ENCODE data around the gene STARD3. TPM values are rescaled to one million over a fixed set of nuclear protein-coding genes. Genes with fewer than 3 reads are reported as not detected.

The STARD3 gene
- total and polyA plus RNA-seq, 9 of the 15 experiments (the other 6 are each of a cell fraction or from before 2014, with no cell fraction given): 0.63 to 87.0 (median 46.0) TPM

- TF ChIP-seq, protein P1, sequence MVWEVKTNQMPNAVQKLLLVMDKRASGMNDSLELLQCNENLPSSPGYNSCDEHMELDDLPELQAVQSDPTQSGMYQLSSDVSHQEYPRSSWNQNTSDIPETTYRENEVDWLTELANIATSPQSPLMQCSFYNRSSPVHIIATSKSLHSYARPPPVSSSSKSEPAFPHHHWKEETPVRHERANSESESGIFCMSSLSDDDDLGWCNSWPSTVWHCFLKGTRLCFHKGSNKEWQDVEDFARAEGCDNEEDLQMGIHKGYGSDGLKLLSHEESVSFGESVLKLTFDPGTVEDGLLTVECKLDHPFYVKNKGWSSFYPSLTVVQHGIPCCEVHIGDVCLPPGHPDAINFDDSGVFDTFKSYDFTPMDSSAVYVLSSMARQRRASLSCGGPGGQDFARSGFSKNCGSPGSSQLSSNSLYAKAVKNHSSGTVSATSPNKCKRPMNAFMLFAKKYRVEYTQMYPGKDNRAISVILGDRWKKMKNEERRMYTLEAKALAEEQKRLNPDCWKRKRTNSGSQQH (CRISPR knock-in tag; IDR thresholded peaks at IDR 0.05): peak; percentile 74
- no peak for TF ChIP-seq ZNF133 (CRISPR knock-in tag; IDR thresholded peaks at IDR 0.05)
- TF ChIP-seq ZNF143 (CRISPR knock-in tag; IDR thresholded peaks at IDR 0.05): no peak
- TF ChIP-seq, protein P2, sequence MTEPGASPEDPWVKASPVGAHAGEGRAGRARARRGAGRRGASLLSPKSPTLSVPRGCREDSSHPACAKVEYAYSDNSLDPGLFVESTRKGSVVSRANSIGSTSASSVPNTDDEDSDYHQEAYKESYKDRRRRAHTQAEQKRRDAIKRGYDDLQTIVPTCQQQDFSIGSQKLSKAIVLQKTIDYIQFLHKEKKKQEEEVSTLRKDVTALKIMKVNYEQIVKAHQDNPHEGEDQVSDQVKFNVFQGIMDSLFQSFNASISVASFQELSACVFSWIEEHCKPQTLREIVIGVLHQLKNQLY (CRISPR knock-in tag; conservative IDR thresholded peaks at IDR 0.05): no peak
- peak; percentile 83 for TF ChIP-seq FUS (optimal IDR thresholded peaks at IDR 0.05; ENCODE audit: low read depth, low read length)
- no peak for TF ChIP-seq ZNF75A (CRISPR knock-in tag; IDR thresholded peaks at IDR 0.05)
- TF ChIP-seq ZNF780A (CRISPR knock-in tag; IDR thresholded peaks at IDR 0.05): no peak
- no peak for TF ChIP-seq CBX8 (IDR thresholded peaks at IDR 0.05; ENCODE audit: borderline replicate concordance, extremely low read depth, low read depth, low read length, poor library complexity, severe bottlenecking)
- no peak for TF ChIP-seq NCOA1 (IDR thresholded peaks at IDR 0.05; ENCODE audit: low read depth)
- TF ChIP-seq ZNF212 (CRISPR knock-in tag; IDR thresholded peaks at IDR 0.05): no peak
- peak; percentile 62; the same call in 1 of the 2 replicates for TF ChIP-seq PHF8 (IDR thresholded peaks at IDR 0.05; ENCODE audit: borderline replicate concordance, low read length)
- TF ChIP-seq ZNF77 (CRISPR knock-in tag; IDR thresholded peaks at IDR 0.05): no peak
- TF ChIP-seq NFIC (IDR thresholded peaks at IDR 0.05): peak; percentile 77
- TF ChIP-seq EZH2 (IDR thresholded peaks at IDR 0.05; ENCODE audit: borderline replicate concordance, low read depth, low read length): no peak
- TF ChIP-seq FOXJ3 (CRISPR knock-in tag; IDR thresholded peaks at IDR 0.05): no peak
- TF ChIP-seq NFE2 (IDR thresholded peaks at IDR 0.05; ENCODE audit: low read depth): no peak
- peak in 1 of 2 experiments; percentile 71; a peak in 2 of 3 replicates for TF ChIP-seq CBX3 (IDR thresholded peaks at IDR 0.05; ENCODE audit: borderline replicate concordance in 1 of 2, low read length in 2 of 2)
- no peak for TF ChIP-seq NFYB (IDR thresholded peaks at IDR 0.05; ENCODE audit: extremely low read depth, insufficient read length)
- no peak for TF ChIP-seq NEUROD1 (IDR thresholded peaks at IDR 0.05; ENCODE audit: borderline replicate concordance, low read depth, low read length, partially characterized antibody)
These were observed 31.3 kb downstream of the STARD3 start, which contains the start of gene PNMT (continued) for GRCh38 chr17:39667945-39668924.
